HG03442 (cell line): ENCODE data around the gene VPS45.
"Not testable (repeated sequence)": the region's sequence is repeated elsewhere in the genome, so short reads cannot be mapped to it uniquely, and the experiment has no call there.

Experiments used
- ATAC-seq: cut with Tn5 transposase; IDR thresholded peaks from one replicate; pipeline ENCODE4 v1.9.1; 2021; ENCODE audit warnings: mild to moderate bottlenecking, moderate library complexity; ENCODE audit not compliant: unreplicated experiment

Gene VPS45

GRCh38 chr1:150127464-150127863 is 59.9 kb downstream of the VPS45 start:
- no peak for ATAC-seq

- ATAC-seq, result no peak
Measured at GRCh38 chr1:150127868-150128267, 60.3 kb downstream of the VPS45 start.

GRCh38 chr1:150132372-150132771 is 64.8 kb downstream of the VPS45 start:
- no peak for ATAC-seq

GRCh38 chr1:150134537-150134936 is 67.0 kb downstream of the VPS45 start:
- no peak for ATAC-seq

- ATAC-seq, result not testable (repeated sequence)
Measured at GRCh38 chr1:150135400-150135799, 67.8 kb downstream of the VPS45 start.

- ATAC-seq, result no peak
Measured at GRCh38 chr1:150138044-150138443, 70.5 kb downstream of the VPS45 start.

GRCh38 chr1:150141452-150141851 is 73.9 kb downstream of the VPS45 start:
- ATAC-seq, result no peak

GRCh38 chr1:150142083-150142482 is 74.5 kb downstream of the VPS45 start:
- no peak for ATAC-seq

GRCh38 chr1:150144606-150145005 is 77.0 kb downstream of the VPS45 start:
- no peak for ATAC-seq

GRCh38 chr1:150146016-150146415 is 78.4 kb downstream of the VPS45 start:
- ATAC-seq, result not testable (repeated sequence)

- ATAC-seq, result no peak
Measured at GRCh38 chr1:150146849-150147542, 79.4 kb downstream of the VPS45 start.

GRCh38 chr1:150148837-150149270 is 81.3 kb downstream of the VPS45 start:
- no peak for ATAC-seq

- no peak for ATAC-seq
Measured at GRCh38 chr1:150149271-150150132, 81.9 kb downstream of the VPS45 start, which contains the start of gene PLEKHO1. Gene PLEKHO1 (plus strand): TSS chr1:150149916. CDS start chr1:150150258, 342 bp downstream.

- no peak for ATAC-seq
Measured at GRCh38 chr1:150150133-150151021, 82.8 kb downstream of the VPS45 start.

- ATAC-seq, result no peak
Measured at GRCh38 chr1:150151291-150152181, 84.0 kb downstream of the VPS45 start.

- ATAC-seq, result no peak
Measured at GRCh38 chr1:150152182-150152536, 84.6 kb downstream of the VPS45 start.

- ATAC-seq, result no peak
Measured at GRCh38 chr1:150152772-150153456, 85.3 kb downstream of the VPS45 start.

GRCh38 chr1:150154143-150154542 is 86.6 kb downstream of the VPS45 start:
- no peak for ATAC-seq

GRCh38 chr1:150155413-150156071 is 88.0 kb downstream of the VPS45 start:
- ATAC-seq, result no peak
